HG03565 (cell line): ENCODE measurements around the gene SYNE2.
"Not testable (repeated sequence)": the region's sequence is repeated elsewhere in the genome, so short reads cannot be mapped to it uniquely, and the experiment has no call there.

Experiments
- ATAC-seq: cut with Tn5 transposase; IDR thresholded peaks from one replicate; pipeline ENCODE4 v1.9.1; 2021; ENCODE audit warnings: mild to moderate bottlenecking, moderate library complexity; ENCODE audit not compliant: unreplicated experiment

SYNE2 gene

DNA sequence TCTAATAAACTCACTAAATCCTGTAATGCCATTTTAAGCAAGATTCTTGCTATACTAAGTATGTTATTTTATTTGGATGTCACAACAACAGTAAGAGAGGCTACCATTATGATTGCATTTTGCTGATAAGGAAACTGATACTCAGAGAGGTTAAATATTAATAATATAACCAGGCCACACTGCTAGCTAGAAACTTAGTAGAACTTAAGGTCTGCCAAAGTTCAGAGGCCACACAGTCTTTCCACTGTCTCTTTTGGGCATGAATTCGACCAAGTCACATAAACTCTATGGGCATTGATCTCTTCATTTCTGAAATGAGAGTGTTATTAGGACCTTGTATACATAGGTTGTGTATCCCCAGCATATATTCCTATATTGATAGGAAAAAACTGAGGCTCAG, 147.9 kb downstream of the SYNE2 start:
- no peak for ATAC-seq

- ATAC-seq, result no peak
These were observed 153.0 kb downstream of the SYNE2 start for GRCh38 chr14:64005822-64006221.

DNA sequence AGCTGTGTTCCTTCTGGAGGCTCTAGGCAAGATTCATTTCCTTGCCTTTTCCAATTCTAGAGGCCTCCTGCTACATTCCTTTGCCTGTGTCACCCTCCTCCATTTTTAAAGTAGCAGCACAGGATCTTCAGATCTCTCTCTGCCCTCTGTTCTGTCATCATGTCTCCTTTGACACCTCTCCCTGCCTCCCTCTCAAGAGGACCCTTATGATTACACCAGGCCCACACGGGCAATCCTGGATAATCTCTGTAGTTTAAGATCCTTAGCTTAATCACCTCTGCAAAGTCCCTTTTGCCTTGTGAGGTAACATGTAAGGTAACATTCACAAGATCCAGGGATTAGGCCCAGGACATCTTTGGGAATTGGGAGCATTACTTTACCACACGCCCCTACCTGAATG, 155.2 kb downstream of the SYNE2 start:
- ATAC-seq, result no peak

DNA sequence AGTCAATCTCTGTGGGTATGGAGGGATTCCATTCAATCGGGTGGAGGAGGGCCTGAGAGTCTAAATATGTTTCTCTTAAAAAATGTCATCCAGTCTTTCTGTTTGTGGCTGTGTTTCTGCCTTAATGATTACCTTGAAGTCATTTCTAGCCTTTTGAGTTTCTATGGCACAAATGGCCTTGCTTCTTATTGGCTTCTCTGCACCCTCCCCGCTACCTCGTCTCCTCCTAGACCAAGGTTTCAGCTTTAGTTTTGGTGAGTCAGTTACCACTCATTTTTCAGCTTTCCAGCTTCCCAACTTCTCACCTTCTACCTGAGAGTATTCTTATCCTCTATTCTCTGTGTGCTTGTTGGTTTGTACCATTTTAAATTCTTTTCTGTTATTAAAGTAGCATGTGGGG, 159.2 kb downstream of the SYNE2 start:
- ATAC-seq, result no peak

DNA sequence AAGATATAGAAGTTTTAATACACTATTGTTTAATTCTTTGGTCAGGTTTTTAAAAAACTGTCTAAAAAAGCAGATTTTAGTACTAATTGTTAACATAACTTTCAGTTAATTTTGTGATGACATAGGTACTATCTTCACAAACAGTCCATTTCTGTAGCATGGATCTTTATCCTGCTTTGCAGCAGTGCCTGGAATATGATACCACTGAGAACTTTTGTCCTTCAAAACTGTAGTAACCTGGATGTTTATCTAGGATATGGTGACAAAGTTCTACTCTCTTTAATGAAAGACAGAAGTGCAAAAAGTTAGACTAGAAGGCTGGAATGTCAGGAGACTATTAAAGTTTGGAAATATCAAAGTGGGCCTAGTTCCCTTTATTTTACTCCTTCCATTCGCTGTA, 159.9 kb downstream of the SYNE2 start:
- ATAC-seq, result no peak

DNA sequence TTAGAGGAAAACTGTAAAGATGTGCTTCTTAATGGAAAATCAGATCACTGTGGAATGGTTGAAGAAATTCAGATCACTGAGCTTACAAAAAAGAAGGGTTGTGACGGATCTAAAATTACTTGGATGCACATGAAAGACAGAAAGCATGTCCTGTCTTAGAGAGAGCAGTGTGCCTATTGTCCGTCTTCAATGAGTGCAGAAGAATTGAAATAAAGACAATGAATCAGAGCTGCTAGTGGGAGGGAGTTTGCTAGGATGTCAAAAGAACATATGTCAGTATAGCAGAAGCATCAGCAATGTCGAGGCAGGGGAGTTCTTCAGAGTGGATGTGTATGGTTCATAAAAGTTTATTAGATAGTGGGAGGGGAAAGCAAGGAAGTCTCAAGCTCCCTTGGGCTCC, 172.7 kb downstream of the SYNE2 start:
- no peak for ATAC-seq

- no peak for ATAC-seq
These were observed 173.8 kb downstream of the SYNE2 start for GRCh38 chr14:64026600-64026999.

GRCh38 chr14:64035143-64035542, 182.3 kb downstream of the SYNE2 start:
- no peak for ATAC-seq

- ATAC-seq, result not testable (repeated sequence)
These were observed 185.3 kb downstream of the SYNE2 start for GRCh38 chr14:64037869-64038745.

- no peak for ATAC-seq
These were observed 186.2 kb downstream of the SYNE2 start for GRCh38 chr14:64038841-64039542.

DNA sequence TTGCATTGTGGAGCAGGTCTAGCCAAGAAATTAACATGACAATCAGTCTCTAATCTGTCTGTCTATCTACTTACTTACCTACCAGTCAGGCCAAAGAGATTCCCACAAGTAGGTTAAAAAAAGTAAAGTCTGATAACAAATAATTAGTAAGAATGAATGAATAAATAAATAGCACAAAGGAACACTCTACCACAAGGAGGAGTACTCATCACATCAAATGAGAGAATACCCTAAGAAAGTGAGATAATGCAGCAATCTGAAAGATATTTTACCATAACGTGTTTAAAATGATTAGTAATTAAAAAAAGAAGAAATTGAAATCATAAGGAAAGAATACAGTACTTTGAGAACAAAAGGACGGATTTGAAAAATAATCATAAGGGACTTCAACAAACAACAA, 187.2 kb downstream of the SYNE2 start:
- ATAC-seq, result no peak

- ATAC-seq, result not testable (repeated sequence)
These were observed 190.5 kb downstream of the SYNE2 start for GRCh38 chr14:64043296-64043695.

DNA sequence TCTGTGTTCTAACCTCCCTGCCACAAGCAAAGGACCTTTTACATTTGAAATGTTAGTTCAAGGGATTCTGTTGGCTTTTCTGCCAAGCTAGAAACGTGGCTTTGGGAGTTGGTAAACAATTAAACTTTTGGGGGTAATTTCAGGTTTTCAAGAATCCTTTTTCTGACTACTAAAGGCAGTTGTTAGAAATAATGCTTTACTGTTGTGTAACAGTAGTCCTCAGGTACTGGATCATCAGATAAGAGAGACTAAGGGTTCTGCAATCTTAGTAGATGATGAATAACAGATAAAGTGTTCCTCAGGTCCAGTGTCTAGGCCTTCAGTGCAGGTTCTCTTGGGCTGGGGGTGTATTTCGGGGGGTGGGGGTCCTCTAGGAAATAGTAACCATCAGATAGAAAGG, 192.3 kb downstream of the SYNE2 start:
- ATAC-seq, result no peak

DNA sequence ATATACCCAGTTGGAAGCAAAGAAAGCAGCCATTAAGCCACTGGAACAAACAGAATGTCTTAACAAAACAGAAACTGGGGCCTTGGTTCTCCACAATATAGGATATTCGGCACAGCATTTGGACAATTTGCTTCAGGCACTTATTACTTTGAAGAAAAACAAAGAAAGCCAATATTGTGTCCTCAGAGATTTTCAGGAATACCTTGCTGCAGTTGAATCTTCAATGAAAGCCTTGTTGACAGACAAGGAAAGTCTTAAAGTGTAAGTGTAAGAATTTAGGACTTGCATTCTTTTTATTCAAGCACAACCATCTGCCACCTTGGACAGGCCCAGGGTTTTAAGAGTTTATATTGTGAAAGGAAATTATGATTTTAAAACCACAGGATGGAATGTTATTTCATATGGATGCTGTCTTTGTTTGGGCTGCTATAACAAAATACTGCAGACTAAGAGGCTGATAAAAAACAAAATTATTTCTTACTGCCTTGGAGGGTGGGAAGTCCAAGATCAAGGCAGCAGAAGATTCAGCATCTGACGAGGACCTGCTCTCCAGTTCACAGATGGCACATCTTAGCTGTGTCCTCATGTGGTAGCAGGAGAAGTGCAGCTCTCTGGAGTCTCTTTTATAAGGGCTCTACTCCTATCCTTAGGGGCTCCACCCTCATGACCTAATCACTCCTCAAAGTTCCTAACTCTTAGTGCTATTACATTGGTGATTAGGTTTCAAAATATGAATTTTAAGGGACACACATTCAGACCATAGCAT, 197.0 kb downstream of the SYNE2 start:
- no peak for ATAC-seq

GRCh38 chr14:64053694-64054669, 201.2 kb downstream of the SYNE2 start:
- no peak for ATAC-seq

DNA sequence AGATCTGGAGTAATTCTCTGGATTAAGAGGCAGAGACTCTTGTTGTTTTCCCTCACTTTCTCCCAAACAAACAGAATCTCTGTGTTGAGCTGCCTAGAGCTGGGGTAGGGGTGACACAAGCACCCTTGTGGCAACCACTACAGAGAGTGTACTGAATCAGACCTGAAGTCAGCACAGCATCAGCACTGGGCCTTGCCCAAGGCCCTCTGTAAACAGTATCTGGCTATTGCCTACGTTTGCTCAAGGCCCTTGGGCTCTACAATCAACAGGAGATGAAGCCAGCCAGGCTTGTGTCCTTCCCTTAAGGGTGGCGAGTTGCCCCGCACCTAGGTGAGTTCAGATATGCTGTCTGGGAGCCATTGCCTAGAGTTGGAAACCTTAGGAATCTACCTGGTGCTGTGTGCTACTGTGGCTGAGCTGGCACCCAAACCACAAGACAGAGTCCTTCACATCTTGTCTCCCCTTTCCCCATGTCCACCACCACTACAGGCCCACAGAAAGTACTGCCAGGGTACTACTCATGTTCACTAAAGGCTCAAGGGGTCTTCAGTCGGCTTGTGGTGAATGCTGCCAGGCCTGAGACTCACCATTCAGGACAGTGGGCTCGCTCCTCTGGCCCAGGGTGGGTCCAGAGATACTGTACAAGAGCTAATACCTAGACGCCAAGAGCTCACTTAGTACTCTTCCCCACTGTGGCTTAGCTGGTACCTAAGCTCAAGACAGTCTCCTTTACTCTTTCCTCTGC, 206.8 kb downstream of the SYNE2 start:
- no peak for ATAC-seq

- no peak for ATAC-seq
These were observed 207.4 kb downstream of the SYNE2 start for GRCh38 chr14:64060199-64060545.

GRCh38 chr14:64060648-64061096, 207.9 kb downstream of the SYNE2 start:
- no peak for ATAC-seq

GRCh38 chr14:64061115-64061514, 208.3 kb downstream of the SYNE2 start:
- no peak for ATAC-seq

- no peak for ATAC-seq
These were observed 208.9 kb downstream of the SYNE2 start for GRCh38 chr14:64061706-64062105.
